GM18505 (cell line): ENCODE data around the gene RAPSN.

Experiments used
- ATAC-seq: cut with Tn5 transposase; IDR thresholded peaks from one replicate; pipeline ENCODE4 v1.9.1; 2021; ENCODE audit not compliant: unreplicated experiment
- POLR2A ChIP-seq: IDR thresholded peaks from 4 replicates; pipeline ENCODE4 v1.6.1; 2011; ENCODE audit warnings: borderline replicate concordance; ENCODE audit not compliant: insufficient read depth, insufficient read length; ENCODE audit errors: extremely low read depth

The RAPSN gene

GRCh38 chr11:47451990-47452389, 3.1 kb upstream of the RAPSN start:
- TF ChIP-seq POLR2A, result no peak
- no peak for ATAC-seq

- ATAC-seq, result no peak
- TF ChIP-seq POLR2A, result no peak
Measured at GRCh38 chr11:47451436-47451835, 2.5 kb upstream of the RAPSN start.

GRCh38 chr11:47449541-47449940, 605 bp upstream of the RAPSN start:
- no peak for ATAC-seq
- TF ChIP-seq POLR2A, result no peak

GRCh38 chr11:47447906-47448305, 1.0 kb downstream of the RAPSN start:
- ATAC-seq, result no peak
- no peak for TF ChIP-seq POLR2A

- ATAC-seq, result no peak
- TF ChIP-seq POLR2A, result no peak
Measured at GRCh38 chr11:47446833-47447232, 2.1 kb downstream of the RAPSN start.

- ATAC-seq, result no peak
Measured at GRCh38 chr11:47445840-47446239, 3.1 kb downstream of the RAPSN start.

GRCh38 chr11:47443817-47444216, 5.1 kb downstream of the RAPSN start:
- TF ChIP-seq POLR2A, result no peak
- ATAC-seq, result no peak

More at GRCh38 chr11:47445840-47446239, 3.1 kb downstream of the RAPSN start:
- TF ChIP-seq POLR2A, result no peak

GRCh38 chr11:47443028-47443700, 5.8 kb downstream of the RAPSN start:
- ATAC-seq, result no peak

GRCh38 chr11:47442514-47442913, 6.4 kb downstream of the RAPSN start:
- no peak for TF ChIP-seq POLR2A
- no peak for ATAC-seq

More at GRCh38 chr11:47443028-47443700, 5.8 kb downstream of the RAPSN start:
- TF ChIP-seq POLR2A, result no peak

GRCh38 chr11:47441421-47441820, 7.5 kb downstream of the RAPSN start:
- no peak for TF ChIP-seq POLR2A
- no peak for ATAC-seq

- no peak for TF ChIP-seq POLR2A
- ATAC-seq, result no peak
Measured at GRCh38 chr11:47440054-47440476, 8.9 kb downstream of the RAPSN start.

GRCh38 chr11:47438721-47439120, 10.2 kb downstream of the RAPSN start:
- TF ChIP-seq POLR2A, result no peak
- no peak for ATAC-seq

- no peak for ATAC-seq
- no peak for TF ChIP-seq POLR2A
Measured at GRCh38 chr11:47437746-47438418, 11.1 kb downstream of the RAPSN start.

GRCh38 chr11:47437218-47437745, 11.7 kb downstream of the RAPSN start:
- no peak for ATAC-seq
- TF ChIP-seq POLR2A, result no peak
